Measurements from ENCODE around the gene SV2B.

Gene SV2B

DNA sequence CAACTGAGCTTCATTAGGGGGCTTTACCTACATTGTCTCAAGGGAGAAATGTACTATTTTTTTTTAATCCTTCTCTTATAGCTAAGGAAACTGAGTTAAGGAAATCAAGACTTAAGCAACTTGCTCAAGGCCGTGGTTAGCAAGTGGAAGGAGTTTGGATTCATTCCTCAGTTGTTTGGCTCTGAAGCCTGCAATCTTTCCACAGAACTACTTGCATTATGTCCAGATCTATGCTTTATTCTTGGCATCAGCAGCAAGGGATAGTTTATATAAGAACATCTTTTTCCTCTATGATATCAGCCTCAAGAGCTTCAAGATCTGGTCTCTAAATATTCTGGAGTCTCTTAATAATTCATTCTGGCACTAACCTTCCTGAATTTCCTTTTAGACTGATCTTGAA is 182.4 kb downstream of the SV2B start:
- DNase-seq = no peak
- Histone ChIP-seq H3K4me1 (no peaks in the 10 kb centered on the region), H3K4me3 (ENCODE audit: low read depth, low read length) (no peak overlapping the region), H3K36me3 (no peaks in the 10 kb centered on the region), H3K9me3 (no peaks in the 10 kb centered on the region), H3K27me3 (peaks cover 9% of the 10 kb centered on the region)
- no peak for TF ChIP-seq CTCF (IDR thresholded peaks at IDR 0.05; ENCODE audit: low read depth, low read length)

DNA sequence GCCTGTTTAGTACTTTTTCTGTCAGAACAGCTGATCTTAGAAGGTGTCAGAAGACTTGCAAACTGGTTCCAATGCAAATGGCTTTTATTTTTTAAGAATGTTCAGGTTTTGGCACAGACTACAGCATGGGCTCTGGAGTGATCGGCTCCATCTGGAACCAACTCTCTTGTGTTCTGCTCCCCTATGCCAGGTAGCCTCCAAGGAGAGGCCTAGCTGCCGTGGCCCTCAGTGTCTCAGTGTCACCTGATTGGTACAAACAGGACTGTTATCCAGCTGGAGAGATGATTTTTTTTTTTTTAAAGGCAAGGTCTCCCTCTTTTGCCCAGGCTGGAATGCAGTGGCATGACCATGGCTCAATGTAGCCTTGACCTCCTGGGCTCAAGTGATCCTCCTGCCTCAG is 183.1 kb downstream of the SV2B start:
- DNase-seq = no peak
- Histone ChIP-seq H3K36me3 (no peaks in the 10 kb centered on the region), H3K9me3 (no peaks in the 10 kb centered on the region), H3K4me1 (no peaks in the 10 kb centered on the region), H3K27me3 (peaks cover 9% of the 10 kb centered on the region), H3K4me3 (ENCODE audit: low read depth, low read length) (no peak overlapping the region)
- no peak for TF ChIP-seq CTCF (IDR thresholded peaks at IDR 0.05; ENCODE audit: low read depth, low read length)

DNA sequence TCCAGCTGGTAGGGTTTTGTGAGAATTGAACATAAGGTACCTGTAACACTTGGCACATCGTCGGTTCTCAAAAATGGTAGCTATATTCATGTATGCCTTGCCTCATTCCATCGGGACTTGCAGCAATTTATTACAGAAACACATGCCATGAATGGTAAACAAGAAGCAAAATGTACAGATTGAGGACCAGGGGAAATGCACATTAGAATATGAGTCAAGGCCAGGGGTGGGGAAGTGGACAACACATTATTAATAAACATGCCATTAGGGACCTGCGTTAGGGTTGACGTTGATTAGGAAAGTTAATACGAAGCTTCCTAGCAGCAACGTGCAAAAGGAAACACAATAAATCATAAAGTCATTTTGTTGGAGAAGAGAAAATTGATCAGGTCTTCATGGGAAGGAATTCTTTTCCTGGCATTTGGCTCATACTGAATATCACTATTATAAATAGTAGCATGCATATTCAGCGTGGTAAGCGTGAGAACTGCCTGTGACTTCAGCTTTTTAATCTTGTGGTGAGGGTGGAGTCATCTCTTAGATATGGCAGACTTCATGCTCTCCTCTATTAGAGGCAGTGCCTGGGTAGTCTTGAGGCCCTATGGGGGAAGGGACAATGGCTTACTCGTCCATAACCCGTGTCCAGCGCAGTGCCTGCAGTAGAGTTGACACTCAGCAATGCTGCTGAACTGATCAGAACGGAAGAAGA is 184.9 kb downstream of the SV2B start:
- Histone ChIP-seq H3K9me3 (no peaks in the 10 kb centered on the region), H3K4me3 (ENCODE audit: low read depth, low read length) (no peak overlapping the region), H3K36me3 (no peaks in the 10 kb centered on the region), H3K4me1 (no peaks in the 10 kb centered on the region), H3K27me3 (peaks cover 5% of the 10 kb centered on the region; the same call in 1 of the 2 replicates)
- TF ChIP-seq CTCF (IDR thresholded peaks at IDR 0.05; ENCODE audit: low read depth, low read length) = no peak
- no peak for DNase-seq

GRCh38 chr15:91289324-91289723 is 189.3 kb downstream of the SV2B start:
- Histone ChIP-seq H3K9me3 (no peaks in the 10 kb centered on the region), H3K4me3 (ENCODE audit: low read depth, low read length) (no peak overlapping the region), H3K27me3 (peaks cover 4% of the 10 kb centered on the region), H3K4me1 (no peaks in the 10 kb centered on the region), H3K36me3 (no peaks in the 10 kb centered on the region)
- peak; percentile 34; the same call in 1 of the 2 replicates for TF ChIP-seq CTCF (IDR thresholded peaks at IDR 0.05; ENCODE audit: low read depth, low read length)
- DNase-seq = peak; percentile 13

- no peak overlapping the region for H3K4me3 ChIP-seq (ENCODE audit: low read depth, low read length)
- DNase-seq = no peak
- no peaks in the 10 kb centered on the region for H3K36me3 ChIP-seq
- no peak for TF ChIP-seq CTCF (IDR thresholded peaks at IDR 0.05; ENCODE audit: low read depth, low read length)
- peaks cover 14% of the 10 kb centered on the region for H3K27me3 ChIP-seq
- no peaks in the 10 kb centered on the region for H3K9me3 ChIP-seq
- H3K4me1 ChIP-seq = no peaks in the 10 kb centered on the region
Observed at GRCh38 chr15:91290553-91290952, 190.5 kb downstream of the SV2B start.

- H3K9me3 ChIP-seq = no peaks in the 10 kb centered on the region
- H3K27me3 ChIP-seq = peaks cover 15% of the 10 kb centered on the region
- TF ChIP-seq CTCF (IDR thresholded peaks at IDR 0.05; ENCODE audit: low read depth, low read length) = no peak
- H3K36me3 ChIP-seq = no peaks in the 10 kb centered on the region
- peak overlapping the region; percentile 11 for H3K4me3 ChIP-seq (ENCODE audit: low read depth, low read length)
- DNase-seq = peak; percentile 47
- H3K4me1 ChIP-seq = no peaks in the 10 kb centered on the region
Observed at GRCh38 chr15:91291673-91292072, 191.6 kb downstream of the SV2B start.

All from BE2C (cell line).